Keratinocyte (primary cell): ENCODE results near the gene TMC1.

Experiments used
- EZH2 ChIP-seq: IDR thresholded peaks from one replicate; pipeline ENCODE4 v1.6.1; 2012; ENCODE audit warnings: inconsistent platforms, mild to moderate bottlenecking, low read length, moderate library complexity
- TF ChIP-seq, protein P1 (sequence below), 3 experiments: IDR thresholded peaks in 1 of 3; conservative IDR thresholded peaks in 1 of 3; optimal IDR thresholded peaks in 1 of 3; 2 replicates in 2 of 3; 3 replicates in 1 of 3; pipeline versions ENCODE3 to v1.5.1; 2011; ENCODE audit warnings: low read length in 3 of 3, mild to moderate bottlenecking in 3 of 3, moderate library complexity in 2 of 3, control low read depth in 1 of 3, inconsistent platforms in 1 of 3; ENCODE audit not compliant: insufficient read depth in 2 of 3; ENCODE audit errors: extremely low read depth in 1 of 3

DNA sequence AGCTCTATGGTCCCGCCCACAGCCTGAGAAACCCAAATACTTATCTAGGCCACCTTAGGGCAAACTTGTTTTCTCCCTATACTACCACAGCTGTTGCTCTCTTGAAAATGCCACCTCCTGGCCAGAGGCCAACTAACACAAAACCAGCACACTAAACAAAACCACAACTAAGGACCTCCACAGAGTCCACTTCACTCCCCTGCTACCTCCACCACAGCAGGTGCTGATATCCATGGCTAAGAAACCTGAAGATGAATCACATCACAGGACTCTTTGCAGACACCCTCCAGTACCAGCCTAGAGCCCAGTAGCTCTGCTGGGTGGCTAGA, 323.0 kb downstream of the TMC1 start:
- TF ChIP-seq, protein P1, sequence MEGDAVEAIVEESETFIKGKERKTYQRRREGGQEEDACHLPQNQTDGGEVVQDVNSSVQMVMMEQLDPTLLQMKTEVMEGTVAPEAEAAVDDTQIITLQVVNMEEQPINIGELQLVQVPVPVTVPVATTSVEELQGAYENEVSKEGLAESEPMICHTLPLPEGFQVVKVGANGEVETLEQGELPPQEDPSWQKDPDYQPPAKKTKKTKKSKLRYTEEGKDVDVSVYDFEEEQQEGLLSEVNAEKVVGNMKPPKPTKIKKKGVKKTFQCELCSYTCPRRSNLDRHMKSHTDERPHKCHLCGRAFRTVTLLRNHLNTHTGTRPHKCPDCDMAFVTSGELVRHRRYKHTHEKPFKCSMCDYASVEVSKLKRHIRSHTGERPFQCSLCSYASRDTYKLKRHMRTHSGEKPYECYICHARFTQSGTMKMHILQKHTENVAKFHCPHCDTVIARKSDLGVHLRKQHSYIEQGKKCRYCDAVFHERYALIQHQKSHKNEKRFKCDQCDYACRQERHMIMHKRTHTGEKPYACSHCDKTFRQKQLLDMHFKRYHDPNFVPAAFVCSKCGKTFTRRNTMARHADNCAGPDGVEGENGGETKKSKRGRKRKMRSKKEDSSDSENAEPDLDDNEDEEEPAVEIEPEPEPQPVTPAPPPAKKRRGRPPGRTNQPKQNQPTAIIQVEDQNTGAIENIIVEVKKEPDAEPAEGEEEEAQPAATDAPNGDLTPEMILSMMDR (optimal IDR thresholded peaks at IDR 0.05 in 1 of 3, IDR thresholded peaks at IDR 0.05 in 1 of 3, conservative IDR thresholded peaks at IDR 0.05 in 1 of 3; ENCODE audit: extremely low read depth in 1 of 3, insufficient read depth in 2 of 3, low read length in 3 of 3), result no peak
- no peak for TF ChIP-seq EZH2
